KMS-11 (cell line): Measurements from ENCODE around the gene DENND1A.
"Not testable (repeated sequence)": the region's sequence is repeated elsewhere in the genome, so short reads cannot be mapped to it uniquely, and the experiment has no call there.

Experiments
- H2AFZ ChIP-seq: fragments of 200-600 bp; sonication (generic); 2 replicates; pipeline ENCODE4 v1.6.1; 2016; ENCODE audit warnings: antibody characterized with exemption, mixed run types, low read depth
- H3K27ac ChIP-seq: fragments of 200-600 bp; sonication (generic); 2 replicates; pipeline ENCODE4 v1.6.1; 2016; ENCODE audit warnings: mild to moderate bottlenecking, mixed run types
- H3K27me3 ChIP-seq: fragments of 200-600 bp; sonication (generic); 2 replicates; pipeline ENCODE4 v1.6.1; 2017; ENCODE audit warnings: mild to moderate bottlenecking, low read depth, mixed run types, moderate library complexity; ENCODE audit not compliant: insufficient read depth
- H3K36me3 ChIP-seq: fragments of 200-600 bp; sonication (generic); 2 replicates; pipeline ENCODE4 v1.6.1; 2017; ENCODE audit warnings: mild to moderate bottlenecking, mixed run types; ENCODE audit not compliant: insufficient read depth
- H3K4me1 ChIP-seq: fragments of 200-600 bp; sonication (generic); 2 replicates; pipeline ENCODE4 v1.6.1; 2016; ENCODE audit warnings: mild to moderate bottlenecking, low read depth, mixed run types; ENCODE audit not compliant: poor library complexity, severe bottlenecking
- H3K4me2 ChIP-seq: fragments of 200-600 bp; sonication (generic); 2 replicates; pipeline ENCODE4 v1.7.0; 2016; ENCODE audit warnings: mild to moderate bottlenecking, mixed run types
- H3K4me3 ChIP-seq: fragments of 200-600 bp; sonication (generic); IDR thresholded peaks from 2 replicates; pipeline ENCODE4 v1.6.1; 2017; ENCODE audit warnings: low read depth, low read length, mixed read lengths; ENCODE audit not compliant: insufficient read depth
- H3K79me2 ChIP-seq: fragments of 200-600 bp; sonication (generic); 2 replicates; pipeline ENCODE4 v1.6.1; 2016; ENCODE audit warnings: low read depth, mixed run types; ENCODE audit not compliant: insufficient read depth
- H3K9ac ChIP-seq: fragments of 200-600 bp; sonication (generic); 2 replicates; pipeline ENCODE4 v1.6.1; 2016; ENCODE audit warnings: mild to moderate bottlenecking, mixed run types
- H4K20me1 ChIP-seq: fragments of 200-600 bp; sonication (generic); 2 replicates; pipeline ENCODE4 v1.6.1; 2016; ENCODE audit warnings: mild to moderate bottlenecking, mixed run types; ENCODE audit not compliant: insufficient read depth
- TF ChIP-seq, protein P1 (sequence below): fragments of 200-600 bp; sonication (generic); conservative IDR thresholded peaks from 2 replicates; pipeline ENCODE4 v1.6.1; 2017; ENCODE audit warnings: low read depth, mild to moderate bottlenecking, antibody characterized with exemption, low read length, moderate library complexity, mixed read lengths

DENND1A gene

DNA sequence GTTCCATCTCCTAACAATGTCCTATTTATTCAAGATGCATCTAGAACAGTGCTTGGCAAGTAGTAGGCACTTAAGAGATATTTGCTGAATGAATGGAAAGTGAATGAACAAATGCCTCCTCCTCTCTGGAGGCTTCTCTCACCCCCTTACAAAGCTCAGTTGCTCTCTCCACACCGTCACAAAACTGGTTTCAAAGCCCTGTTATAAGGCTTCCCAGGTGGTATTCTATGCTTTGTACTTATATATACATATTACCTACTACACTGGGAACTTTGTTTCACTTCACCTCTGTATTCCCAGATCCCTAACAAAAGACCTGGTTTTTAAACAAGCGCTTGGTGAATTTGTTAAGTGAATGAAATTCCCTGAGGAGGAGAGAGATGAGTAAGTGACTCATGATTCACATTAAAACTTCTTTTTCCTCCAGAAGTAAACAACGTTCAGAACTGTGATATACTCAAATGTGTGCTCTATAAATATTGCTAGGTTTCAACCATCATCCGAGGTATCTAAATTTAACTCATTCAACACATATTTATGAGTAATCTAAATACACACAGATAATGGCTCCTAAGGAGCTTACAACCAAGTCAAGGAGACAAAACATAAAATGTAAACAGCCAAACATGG, 36.0 kb downstream of the DENND1A start:
- H3K4me1 ChIP-seq, result no peaks in the 10 kb centered on the region
- no peak overlapping the region for H3K4me3 ChIP-seq
- TF ChIP-seq, protein P1, sequence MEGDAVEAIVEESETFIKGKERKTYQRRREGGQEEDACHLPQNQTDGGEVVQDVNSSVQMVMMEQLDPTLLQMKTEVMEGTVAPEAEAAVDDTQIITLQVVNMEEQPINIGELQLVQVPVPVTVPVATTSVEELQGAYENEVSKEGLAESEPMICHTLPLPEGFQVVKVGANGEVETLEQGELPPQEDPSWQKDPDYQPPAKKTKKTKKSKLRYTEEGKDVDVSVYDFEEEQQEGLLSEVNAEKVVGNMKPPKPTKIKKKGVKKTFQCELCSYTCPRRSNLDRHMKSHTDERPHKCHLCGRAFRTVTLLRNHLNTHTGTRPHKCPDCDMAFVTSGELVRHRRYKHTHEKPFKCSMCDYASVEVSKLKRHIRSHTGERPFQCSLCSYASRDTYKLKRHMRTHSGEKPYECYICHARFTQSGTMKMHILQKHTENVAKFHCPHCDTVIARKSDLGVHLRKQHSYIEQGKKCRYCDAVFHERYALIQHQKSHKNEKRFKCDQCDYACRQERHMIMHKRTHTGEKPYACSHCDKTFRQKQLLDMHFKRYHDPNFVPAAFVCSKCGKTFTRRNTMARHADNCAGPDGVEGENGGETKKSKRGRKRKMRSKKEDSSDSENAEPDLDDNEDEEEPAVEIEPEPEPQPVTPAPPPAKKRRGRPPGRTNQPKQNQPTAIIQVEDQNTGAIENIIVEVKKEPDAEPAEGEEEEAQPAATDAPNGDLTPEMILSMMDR, result no peak
- no peak overlapping the region for H3K9ac ChIP-seq
- H3K36me3 ChIP-seq, result no peaks in the 10 kb centered on the region
- no peak overlapping the region for H3K27ac ChIP-seq
- H3K79me2 ChIP-seq, result no peaks in the 10 kb centered on the region
- H3K4me2 ChIP-seq, result no peak overlapping the region
- no peaks in the 10 kb centered on the region for H4K20me1 ChIP-seq
- H3K27me3 ChIP-seq, result no peaks in the 10 kb centered on the region
- H2AFZ ChIP-seq, result no peak overlapping the region

DNA sequence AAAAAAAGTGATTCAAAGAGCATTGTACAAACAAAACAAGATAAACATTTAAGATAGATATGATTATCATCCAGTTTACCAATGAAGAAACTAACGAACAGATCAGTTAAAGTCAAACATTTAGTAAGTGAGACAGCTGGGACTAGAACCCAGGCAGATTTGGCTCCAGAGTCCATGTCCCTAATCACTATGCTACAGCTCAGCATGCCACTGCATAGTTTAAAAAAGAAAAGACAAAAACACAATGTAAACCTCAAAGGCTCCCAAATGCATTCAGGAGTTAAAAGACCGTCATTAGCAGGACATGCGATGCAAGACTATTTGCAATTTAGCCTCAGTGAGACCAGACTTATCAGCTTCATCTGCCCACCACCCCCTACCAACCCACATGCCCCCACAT, 36.8 kb downstream of the DENND1A start:
- TF ChIP-seq, protein P1, result no peak
- H3K9ac ChIP-seq, result no peak overlapping the region

DNA sequence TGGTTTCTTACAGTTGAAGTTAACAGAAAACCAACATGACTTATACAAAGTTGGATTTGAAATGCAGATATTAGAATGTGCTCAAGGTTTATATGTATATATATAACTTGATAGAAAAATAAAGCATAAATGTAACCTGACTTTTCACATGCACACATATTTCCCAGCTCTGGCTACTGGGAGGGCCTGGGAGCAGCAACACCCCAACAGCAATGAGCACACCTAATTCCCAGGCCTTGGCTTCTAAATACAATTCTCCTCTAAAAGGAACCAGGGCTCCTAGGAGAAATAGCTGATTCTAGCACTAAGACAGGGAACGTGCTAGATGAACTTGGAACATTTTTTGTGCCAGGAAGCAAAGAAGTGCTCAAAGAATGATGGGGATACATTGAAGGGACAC, 42.1 kb downstream of the DENND1A start:
- H3K4me1 ChIP-seq, result no peaks in the 10 kb centered on the region
- no peak overlapping the region for H2AFZ ChIP-seq
- H4K20me1 ChIP-seq, result no peaks in the 10 kb centered on the region
- no peak overlapping the region for H3K9ac ChIP-seq
- H3K4me2 ChIP-seq, result no peak overlapping the region
- H3K27me3 ChIP-seq, result no peaks in the 10 kb centered on the region
- TF ChIP-seq, protein P1, result no peak
- H3K27ac ChIP-seq, result no peak overlapping the region
- H3K4me3 ChIP-seq, result no peak overlapping the region
- H3K79me2 ChIP-seq, result no peaks in the 10 kb centered on the region
- H3K36me3 ChIP-seq, result no peaks in the 10 kb centered on the region

More for the DNA sequence above, 36.8 kb downstream of the DENND1A start:
- no peaks in the 10 kb centered on the region for H4K20me1 ChIP-seq
- no peak overlapping the region for H2AFZ ChIP-seq
- H3K4me3 ChIP-seq, result no peak overlapping the region
- H3K4me2 ChIP-seq, result no peak overlapping the region
- no peaks in the 10 kb centered on the region for H3K79me2 ChIP-seq
- no peaks in the 10 kb centered on the region for H3K27me3 ChIP-seq
- H3K36me3 ChIP-seq, result no peaks in the 10 kb centered on the region
- H3K27ac ChIP-seq, result no peak overlapping the region
- H3K4me1 ChIP-seq, result no peaks in the 10 kb centered on the region

DNA sequence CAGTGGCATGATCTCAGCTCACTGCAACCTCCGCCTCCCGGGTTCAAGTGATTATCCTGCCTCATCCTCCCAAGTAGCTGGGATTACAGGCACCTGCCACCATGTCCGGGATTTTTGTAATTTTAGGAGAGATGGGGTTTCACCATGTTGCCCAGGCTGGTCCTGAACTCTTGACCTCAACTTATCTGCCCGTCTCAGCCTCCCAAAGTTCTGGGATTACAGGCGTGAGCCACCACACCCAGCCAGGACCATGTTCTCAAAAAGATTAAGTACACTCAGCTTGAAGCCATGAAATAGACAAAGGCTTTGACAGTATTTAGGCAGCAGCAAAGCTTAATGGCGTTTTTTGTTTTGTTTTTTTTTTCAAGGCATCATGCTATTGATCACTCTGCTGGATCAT, 44.1 kb downstream of the DENND1A start:
- peaks cover 11% of the 10 kb centered on the region for H3K4me1 ChIP-seq
- not testable (repeated sequence) for H3K9ac ChIP-seq, H3K4me3 ChIP-seq, H3K79me2 ChIP-seq, H2AFZ ChIP-seq, H3K4me2 ChIP-seq, H3K27me3 ChIP-seq, H3K36me3 ChIP-seq, H3K27ac ChIP-seq, H4K20me1 ChIP-seq

DNA sequence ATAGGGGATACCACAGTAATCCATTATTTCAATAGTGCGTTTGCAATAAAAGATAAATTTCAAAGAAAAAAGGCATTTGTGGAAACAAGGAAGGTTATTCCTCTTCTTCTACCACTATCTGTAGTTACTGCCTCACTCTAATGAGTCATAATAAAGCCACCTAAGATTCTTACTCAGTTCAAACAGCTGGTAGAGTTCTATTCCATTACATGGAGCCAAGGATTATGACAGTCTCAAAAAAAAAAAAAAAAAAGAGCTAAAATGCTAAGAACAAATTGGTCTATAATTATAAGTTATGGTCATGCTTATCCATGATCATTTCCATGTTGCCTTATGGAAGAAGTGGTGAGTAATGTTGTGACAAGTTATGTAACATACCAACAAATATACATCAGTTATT, 46.3 kb downstream of the DENND1A start:
- no peak overlapping the region for H3K4me2 ChIP-seq
- H3K4me1 ChIP-seq, result peaks cover 11% of the 10 kb centered on the region
- H3K4me3 ChIP-seq, result no peak overlapping the region
- TF ChIP-seq, protein P1, result no peak
- no peaks in the 10 kb centered on the region for H3K27me3 ChIP-seq
- H3K36me3 ChIP-seq, result no peaks in the 10 kb centered on the region
- no peak overlapping the region for H2AFZ ChIP-seq
- no peak overlapping the region for H3K27ac ChIP-seq
- no peaks in the 10 kb centered on the region for H3K79me2 ChIP-seq
- H4K20me1 ChIP-seq, result no peaks in the 10 kb centered on the region
- H3K9ac ChIP-seq, result no peak overlapping the region
